ENCODE data around the gene CCNG1. TPM values are rescaled to one million over a fixed set of nuclear protein-coding genes. Genes with fewer than 3 reads are reported as not detected.

The CCNG1 gene
- total RNA-seq, 2 donors from 2014 or later = 236 to 261 TPM

DNA sequence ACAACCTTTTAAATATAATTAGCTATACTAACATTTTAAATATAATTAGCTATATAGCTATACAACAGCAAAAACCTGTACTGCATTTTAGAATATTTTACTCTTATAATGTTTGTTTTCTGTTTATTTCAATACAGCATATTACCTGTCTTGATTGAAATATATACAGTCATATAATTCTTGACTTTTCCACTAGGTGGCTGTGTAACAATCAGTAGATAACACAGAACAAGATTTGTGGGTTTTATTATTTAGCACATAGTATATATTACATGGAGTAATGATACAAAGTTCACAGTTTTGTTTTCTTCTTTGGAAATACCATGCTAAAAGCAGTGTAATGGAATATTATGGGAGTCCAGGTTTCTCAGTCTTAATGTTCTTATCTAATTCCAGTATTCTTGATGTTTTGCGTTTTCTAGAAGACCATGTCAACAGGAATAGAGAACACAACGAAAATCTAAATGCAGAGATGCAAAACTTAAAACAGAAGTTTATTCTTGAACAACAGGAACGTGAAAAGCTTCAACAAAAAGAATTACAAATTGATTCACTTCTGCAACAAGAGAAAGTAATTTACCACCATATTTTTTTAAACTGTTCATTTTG, 36.3 kb downstream of the CCNG1 start:
- no peak overlapping the region for H3K27ac Mint-ChIP-seq
- peaks cover 18% of the 10 kb centered on the region for H3K4me1 Mint-ChIP-seq (ENCODE audit: low read depth)
- H3K36me3 Mint-ChIP-seq (ENCODE audit: insufficient read depth in 2 of 2) = peaks cover 19 to 54% of the 10 kb centered on the region in 2 donors
- H3K4me3 Mint-ChIP-seq = no peak overlapping the region
- DNase-seq (no peak), ATAC-seq (replicated peaks in 1 of 2) (no peak)
- no peaks in the 10 kb centered on the region for H3K9me3 Mint-ChIP-seq
- H3K27me3 Mint-ChIP-seq (ENCODE audit: low read depth) = no peaks in the 10 kb centered on the region

DNA sequence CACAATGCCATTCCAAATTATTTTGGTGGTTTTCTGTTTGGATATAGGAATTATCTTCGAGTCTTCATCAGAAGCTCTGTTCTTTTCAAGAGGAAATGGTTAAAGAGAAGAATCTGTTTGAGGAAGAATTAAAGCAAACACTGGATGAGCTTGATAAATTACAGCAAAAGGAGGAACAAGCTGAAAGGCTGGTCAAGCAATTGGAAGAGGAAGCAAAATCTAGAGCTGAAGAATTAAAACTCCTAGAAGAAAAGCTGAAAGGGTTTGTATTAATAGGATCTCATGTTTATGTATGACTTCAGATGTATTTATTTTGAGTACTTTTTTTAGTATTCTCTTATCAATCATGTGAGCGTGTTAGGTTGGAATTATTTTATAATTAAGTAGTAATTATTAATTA, 38.0 kb downstream of the CCNG1 start:
- H3K4me1 Mint-ChIP-seq (ENCODE audit: low read depth) = peaks cover 18% of the 10 kb centered on the region
- H3K9me3 Mint-ChIP-seq = no peaks in the 10 kb centered on the region
- peaks cover 17 to 57% of the 10 kb centered on the region in 2 donors for H3K36me3 Mint-ChIP-seq (ENCODE audit: insufficient read depth in 2 of 2)
- H3K27me3 Mint-ChIP-seq (ENCODE audit: low read depth) = no peaks in the 10 kb centered on the region
- ATAC-seq (replicated peaks in 1 of 2) = no peak
- no peak for DNase-seq
- no peak overlapping the region for H3K4me3 Mint-ChIP-seq
- no peak overlapping the region for H3K27ac Mint-ChIP-seq

DNA sequence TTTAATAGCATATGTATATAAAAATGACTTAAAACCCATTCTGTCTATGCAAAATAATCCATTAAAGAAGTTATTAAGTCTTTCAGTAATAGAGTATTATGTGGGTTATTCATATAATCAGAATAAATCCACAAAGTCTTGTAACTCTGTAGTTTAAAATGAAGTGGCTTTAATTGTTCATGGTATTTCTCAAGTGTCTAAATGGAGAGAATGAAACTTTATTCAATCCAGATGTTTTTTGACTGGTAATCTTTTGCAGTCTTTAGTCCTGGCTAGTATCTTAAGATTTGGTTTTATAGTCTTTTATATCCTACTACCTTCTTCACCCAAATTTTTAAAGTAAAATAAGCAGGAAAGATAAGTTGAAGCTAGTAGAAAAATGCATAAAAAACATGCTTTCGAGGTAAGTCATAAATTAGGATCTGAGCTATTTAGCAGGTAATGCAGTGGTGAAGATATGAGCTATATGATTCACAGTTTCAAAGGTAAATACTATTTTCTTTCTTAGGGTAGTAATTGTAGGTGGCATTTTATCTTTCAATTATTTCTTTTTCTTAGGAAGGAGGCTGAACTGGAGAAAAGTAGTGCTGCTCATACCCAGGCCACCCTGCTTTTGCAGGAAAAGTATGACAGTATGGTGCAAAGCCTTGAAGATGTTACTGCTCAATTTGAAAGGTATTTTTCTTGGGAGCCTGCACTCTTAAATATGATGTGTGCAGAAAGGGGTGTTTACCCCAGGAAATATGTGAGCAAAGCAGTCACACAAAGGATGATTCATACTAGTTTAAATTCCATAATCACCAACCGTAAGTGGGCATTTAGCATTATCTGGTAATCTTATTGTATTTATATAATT, 41.0 kb downstream of the CCNG1 start:
- H3K36me3 Mint-ChIP-seq (ENCODE audit: insufficient read depth in 2 of 2) = peaks cover 18 to 57% of the 10 kb centered on the region in 2 donors
- no peak overlapping the region for H3K27ac Mint-ChIP-seq
- H3K9me3 Mint-ChIP-seq = no peaks in the 10 kb centered on the region
- no peak for ATAC-seq (replicated peaks in 1 of 2)
- H3K4me3 Mint-ChIP-seq = no peak overlapping the region
- no peaks in the 10 kb centered on the region for H3K27me3 Mint-ChIP-seq (ENCODE audit: low read depth)
- H3K4me1 Mint-ChIP-seq (ENCODE audit: low read depth) = peaks cover 18% of the 10 kb centered on the region
- DNase-seq = no peak

DNA sequence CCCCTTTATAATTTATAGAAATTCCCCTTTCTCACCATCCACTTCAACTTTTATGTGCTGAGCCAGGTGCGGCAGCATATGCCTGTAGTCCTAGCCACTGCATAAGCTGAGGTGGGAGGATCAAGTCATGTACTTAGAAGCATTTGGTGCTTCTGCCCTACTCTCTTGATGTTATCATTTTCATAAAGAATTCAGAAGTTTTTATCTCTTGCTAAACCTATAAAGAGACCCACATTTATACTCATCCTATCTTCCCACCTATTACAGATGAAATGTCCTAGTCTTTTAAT, 41.5 kb downstream of the CCNG1 start:
- Mint-ChIP-seq H3K36me3 (ENCODE audit: insufficient read depth in 2 of 2) (peaks cover 16 to 57% of the 10 kb centered on the region in 2 donors), H3K27me3 (ENCODE audit: low read depth) (no peaks in the 10 kb centered on the region), H3K9me3 (no peaks in the 10 kb centered on the region), H3K27ac (no peak overlapping the region), H3K4me1 (ENCODE audit: low read depth) (peaks cover 18% of the 10 kb centered on the region), H3K4me3 (no peak overlapping the region)
- DNase-seq = no peak
- ATAC-seq (replicated peaks in 1 of 2) = no peak

DNA sequence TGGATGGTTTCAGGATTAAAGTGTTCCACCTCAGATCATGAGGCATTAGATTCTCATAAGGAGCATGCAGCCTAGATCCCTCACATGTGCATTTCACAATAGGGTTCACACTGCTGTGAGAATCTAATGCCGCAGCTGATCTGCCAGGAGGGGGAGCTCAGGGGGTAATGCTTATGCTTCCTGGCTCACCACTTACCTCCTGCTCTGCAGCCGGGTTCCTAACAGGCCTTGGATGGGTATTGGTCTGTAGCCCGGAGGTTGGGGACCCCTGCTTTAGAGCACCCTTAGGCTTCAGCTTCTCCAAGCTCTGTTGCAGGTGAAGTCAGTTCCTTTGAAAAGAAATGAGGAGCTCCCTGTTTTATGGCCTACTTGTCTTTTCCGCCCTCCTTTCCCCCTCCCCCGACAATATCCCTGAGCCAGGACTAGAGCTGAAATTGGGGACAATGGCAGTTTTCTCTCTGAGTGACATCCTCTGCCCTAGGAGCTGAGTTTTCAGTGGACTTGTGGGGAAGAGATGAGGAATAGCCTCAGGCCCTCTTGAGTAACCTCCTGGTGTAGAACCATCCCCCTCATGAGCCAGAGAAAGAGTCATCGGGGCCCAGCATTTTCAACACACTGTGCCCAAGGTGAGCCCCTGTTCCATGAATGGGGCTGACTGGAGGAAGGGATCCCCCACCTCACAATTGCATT, 51.8 kb downstream of the CCNG1 start:
- DNase-seq (no peak), ATAC-seq (replicated peaks in 1 of 2) (no peak)
- Mint-ChIP-seq H3K36me3 (ENCODE audit: insufficient read depth in 2 of 2) (peaks cover 16 to 38% of the 10 kb centered on the region in 2 donors), H3K9me3 (no peaks in the 10 kb centered on the region), H3K4me1 (ENCODE audit: low read depth) (no peaks in the 10 kb centered on the region), H3K27ac (no peak overlapping the region), H3K4me3 (no peak overlapping the region), H3K27me3 (ENCODE audit: low read depth) (no peaks in the 10 kb centered on the region)

DNA sequence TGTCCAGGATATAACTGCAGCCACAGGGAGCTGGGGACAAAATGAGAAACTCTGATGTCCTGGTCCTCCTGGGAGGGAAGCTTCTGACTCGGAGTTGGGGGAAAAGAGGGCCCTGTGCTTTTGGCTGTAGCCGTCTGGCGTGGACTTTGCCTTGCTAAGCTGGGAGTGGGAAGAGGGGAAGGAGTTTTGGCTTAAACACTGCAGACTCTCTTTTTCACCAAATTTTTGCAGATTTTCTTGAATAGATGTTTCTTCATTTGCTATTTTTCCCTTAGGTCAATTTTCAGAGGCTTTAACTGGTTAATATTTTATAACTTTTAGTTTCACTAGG, 52.3 kb downstream of the CCNG1 start:
- DNase-seq (no peak), ATAC-seq (replicated peaks in 1 of 2) (no peak)
- Mint-ChIP-seq H3K4me3 (no peak overlapping the region), H3K9me3 (no peaks in the 10 kb centered on the region), H3K27ac (no peak overlapping the region), H3K36me3 (ENCODE audit: insufficient read depth in 2 of 2) (peaks cover 13 to 36% of the 10 kb centered on the region in 2 donors), H3K27me3 (ENCODE audit: low read depth) (no peaks in the 10 kb centered on the region), H3K4me1 (ENCODE audit: low read depth) (no peaks in the 10 kb centered on the region)

Other genes with a start within 250 kb of the CCNG1 start
- 10 to 100 TPM; 50.2 to 58.0 TPM for gene NUDCD2, start 22.5 kb downstream of the CCNG1 start, total RNA-seq
- 10 to 100 TPM; 87.2 to 88.1 TPM for gene HMMR, start 23.0 kb downstream of the CCNG1 start, total RNA-seq
- 100 to 1,000 TPM; 103 to 121 TPM for gene MAT2B, start 68.0 kb downstream of the CCNG1 start, total RNA-seq

Data from activated T-cell treated with anti-CD3 and anti-CD28 coated beads, Interleukin-2, amount 50 U/mL, for 72 hours (primary cell).